Liver (tissue), 9 donors: ENCODE data around the gene BHLHA15. TPM values are rescaled to one million over a fixed set of nuclear protein-coding genes. Genes with fewer than 3 reads are reported as not detected.

Source experiments
- DNase-seq: peaks from one replicate; pipeline ENCODE4 v3.0.0-alpha.2; 2017; ENCODE audit warnings: low spot score
- H3K27ac ChIP-seq, 2 donors: one replicate each; pipeline ENCODE4 v1.7.0; 2013; ENCODE audit warnings: inconsistent platforms in 2 of 2, low read length in 2 of 2, control low read depth in 1 of 2, low read depth in 1 of 2, mild to moderate bottlenecking in 1 of 2
- H3K27me3 ChIP-seq, 4 donors: one replicate each; pipeline versions ENCODE4 v1.6.1 to v1.7.0; 2013; ENCODE audit warnings: low read length in 3 of 4, inconsistent platforms in 1 of 4, mild to moderate bottlenecking in 1 of 4, moderate library complexity in 1 of 4; ENCODE audit not compliant: control insufficient read depth in 4 of 4, insufficient read depth in 4 of 4
- H3K36me3 ChIP-seq, 4 donors: one replicate each; pipeline versions ENCODE4 v1.6.1 to v1.7.0; 2013; ENCODE audit warnings: low read length in 3 of 4, mild to moderate bottlenecking in 3 of 4, low read depth in 1 of 4, moderate library complexity in 1 of 4; ENCODE audit not compliant: control insufficient read depth in 4 of 4, insufficient read depth in 3 of 4
- H3K4me1 ChIP-seq, 4 donors: one replicate each; pipeline versions ENCODE4 v1.6.1 to v1.7.0; 2013; ENCODE audit warnings: low read length in 3 of 4, mild to moderate bottlenecking in 3 of 4, moderate library complexity in 1 of 4; ENCODE audit not compliant: control insufficient read depth in 4 of 4, insufficient read depth in 4 of 4
- H3K4me3 ChIP-seq, 3 donors: one replicate each; pipeline versions ENCODE4 v1.6.1 to v1.7.0; 2013; ENCODE audit warnings: low read length in 3 of 3, control low read depth in 1 of 3, low read depth in 1 of 3, mild to moderate bottlenecking in 1 of 3
- H3K9ac ChIP-seq, 2 donors: one replicate each; pipeline ENCODE4 v1.7.0; 2013; ENCODE audit warnings: low read length in 2 of 2, mild to moderate bottlenecking in 2 of 2, moderate library complexity in 2 of 2, control low read depth in 1 of 2, low read depth in 1 of 2
- H3K9me3 ChIP-seq, 4 donors: one replicate each; pipeline versions ENCODE4 v1.6.1 to v1.7.0; 2013; ENCODE audit warnings: low read length in 3 of 4; ENCODE audit not compliant: control insufficient read depth in 4 of 4
- CTCF ChIP-seq: fragments of 150-350 bp; IDR thresholded peaks from 2 replicates; pipeline ENCODE4 v1.5.1; 2017; ENCODE audit warnings: improper control_type of control experiment, low read depth, low read length; ENCODE audit not compliant: missing input control
- EGR1 ChIP-seq, 2 donors: IDR thresholded peaks; 2 replicates each; pipeline ENCODE4 v1.6.1; 2016 to 2018; ENCODE audit warnings: antibody characterized with exemption in 2 of 2, low read depth in 2 of 2
- FOXA1 ChIP-seq: IDR thresholded peaks from 2 replicates; pipeline ENCODE4 v1.6.1; 2016; ENCODE audit warnings: antibody characterized with exemption
- FOXA2 ChIP-seq: IDR thresholded peaks from 2 replicates; pipeline ENCODE4 v1.6.1; 2016; ENCODE audit warnings: antibody characterized with exemption
- GABPA ChIP-seq, 2 donors: IDR thresholded peaks in 1 of 2; conservative IDR thresholded peaks in 1 of 2; 2 replicates each; pipeline ENCODE4 v1.6.1; 2016; ENCODE audit warnings: antibody characterized with exemption in 2 of 2, mild to moderate bottlenecking in 1 of 2, moderate library complexity in 1 of 2
- HNF4G ChIP-seq: IDR thresholded peaks from 2 replicates; pipeline ENCODE4 v1.6.1; 2016; ENCODE audit warnings: antibody characterized with exemption
- JUND ChIP-seq, 2 donors: IDR thresholded peaks; 2 replicates each; pipeline ENCODE4 v1.6.1; 2016; ENCODE audit warnings: antibody characterized with exemption in 2 of 2
- NR2F2 ChIP-seq: IDR thresholded peaks from 2 replicates; pipeline ENCODE4 v1.6.1; 2016; ENCODE audit warnings: antibody characterized with exemption
- RAD21 ChIP-seq, 2 donors: IDR thresholded peaks; 2 replicates each; pipeline ENCODE4 v1.6.1; 2016; ENCODE audit warnings: antibody characterized with exemption in 2 of 2, mild to moderate bottlenecking in 2 of 2
- RXRA ChIP-seq, 2 donors: IDR thresholded peaks; 2 replicates each; pipeline ENCODE4 v1.6.1; 2017 to 2018; ENCODE audit warnings: antibody characterized with exemption in 2 of 2, mild to moderate bottlenecking in 1 of 2
- SP1 ChIP-seq: IDR thresholded peaks from 2 replicates; pipeline ENCODE4 v1.6.1; 2018; ENCODE audit warnings: antibody characterized with exemption, mild to moderate bottlenecking
- TAF1 ChIP-seq: conservative IDR thresholded peaks from 2 replicates; pipeline ENCODE4 v1.6.1; 2016; ENCODE audit warnings: antibody characterized with exemption, mild to moderate bottlenecking
- YY1 ChIP-seq: IDR thresholded peaks from 2 replicates; pipeline ENCODE4 v1.6.1; 2016; ENCODE audit warnings: antibody characterized with exemption, mild to moderate bottlenecking
- WGBS: extraction: QIAGEN DNeasy Blood & Tissue Kit; methylation state at CpG from one replicate; pipeline ENCODE4 v1.1.7; 2013; 5-methylcytosine and 5-hydroxymethylcytosine counted together
- polyA plus RNA-seq, 2 donors: library from polyadenylated mRNA; stranded (reverse) in 1 of 2; unstranded in 1 of 2; fragments of 200-250 nt in 1 of 2; fragments of >200 nt in 1 of 2; fragmentation: Nextera tagmentation in 1 of 2; extraction: Ambion mirVana in 1 of 2; gene quantifications; one replicate each; pipeline versions ENCODE4 v1.2.1 to v1.2.3, GENCODE V29; 2013 to 2015
- total RNA-seq, 2 donors: library from RNA; depleted of rRNA; stranded (reverse); fragments of >200 nt; gene quantifications; one replicate each; pipeline ENCODE4 v1.2.3, GENCODE V29; 2014
- TF ChIP-seq, protein P1 (sequence below): IDR thresholded peaks from 2 replicates; pipeline ENCODE4 v1.6.1; 2016; ENCODE audit warnings: antibody characterized with exemption, mild to moderate bottlenecking
- TF ChIP-seq, protein P2 (sequence below): IDR thresholded peaks from 2 replicates; pipeline ENCODE4 v1.6.1; 2016; ENCODE audit warnings: antibody characterized with exemption
- TF ChIP-seq, protein P3 (sequence below): IDR thresholded peaks from 2 replicates; pipeline ENCODE4 v1.6.1; 2016; ENCODE audit warnings: antibody characterized with exemption
- donor health status: healthy.
- donor health status: healthy.
- donor health status: healthy.
- donor health status: healthy.
- donor health status: healthy.

BHLHA15 gene
- total and polyA plus RNA-seq, 4 donors: 1.0 to 28.9 (median 7.6) TPM

- TF ChIP-seq RAD21 (IDR thresholded peaks at IDR 0.05) (peak; percentile 67 to 84), YY1 (no peak), CTCF (peak; percentile 65), TAF1 (no peak), SP1 (no peak), GABPA (IDR thresholded peaks at IDR 0.05 in 1 of 2, conservative IDR thresholded peaks at IDR 0.05 in 1 of 2) (no peak), EGR1 (IDR thresholded peaks at IDR 0.05; ENCODE audit: low read depth in 2 of 2) (no peak)
- TF ChIP-seq, protein P1, sequence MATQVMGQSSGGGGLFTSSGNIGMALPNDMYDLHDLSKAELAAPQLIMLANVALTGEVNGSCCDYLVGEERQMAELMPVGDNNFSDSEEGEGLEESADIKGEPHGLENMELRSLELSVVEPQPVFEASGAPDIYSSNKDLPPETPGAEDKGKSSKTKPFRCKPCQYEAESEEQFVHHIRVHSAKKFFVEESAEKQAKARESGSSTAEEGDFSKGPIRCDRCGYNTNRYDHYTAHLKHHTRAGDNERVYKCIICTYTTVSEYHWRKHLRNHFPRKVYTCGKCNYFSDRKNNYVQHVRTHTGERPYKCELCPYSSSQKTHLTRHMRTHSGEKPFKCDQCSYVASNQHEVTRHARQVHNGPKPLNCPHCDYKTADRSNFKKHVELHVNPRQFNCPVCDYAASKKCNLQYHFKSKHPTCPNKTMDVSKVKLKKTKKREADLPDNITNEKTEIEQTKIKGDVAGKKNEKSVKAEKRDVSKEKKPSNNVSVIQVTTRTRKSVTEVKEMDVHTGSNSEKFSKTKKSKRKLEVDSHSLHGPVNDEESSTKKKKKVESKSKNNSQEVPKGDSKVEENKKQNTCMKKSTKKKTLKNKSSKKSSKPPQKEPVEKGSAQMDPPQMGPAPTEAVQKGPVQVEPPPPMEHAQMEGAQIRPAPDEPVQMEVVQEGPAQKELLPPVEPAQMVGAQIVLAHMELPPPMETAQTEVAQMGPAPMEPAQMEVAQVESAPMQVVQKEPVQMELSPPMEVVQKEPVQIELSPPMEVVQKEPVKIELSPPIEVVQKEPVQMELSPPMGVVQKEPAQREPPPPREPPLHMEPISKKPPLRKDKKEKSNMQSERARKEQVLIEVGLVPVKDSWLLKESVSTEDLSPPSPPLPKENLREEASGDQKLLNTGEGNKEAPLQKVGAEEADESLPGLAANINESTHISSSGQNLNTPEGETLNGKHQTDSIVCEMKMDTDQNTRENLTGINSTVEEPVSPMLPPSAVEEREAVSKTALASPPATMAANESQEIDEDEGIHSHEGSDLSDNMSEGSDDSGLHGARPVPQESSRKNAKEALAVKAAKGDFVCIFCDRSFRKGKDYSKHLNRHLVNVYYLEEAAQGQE: no peak
- WGBS: 69% methylated on average over 19 of the region's 19 CpGs
- Histone ChIP-seq H3K27ac (no peak overlapping the region), H3K4me3 (no peak overlapping the region), H3K27me3 (no peaks in the 10 kb centered on the region), H3K36me3 (peaks cover 0 to 14% (median 5%) of the 10 kb centered on the region in 4 donors), H3K9ac (no peak overlapping the region), H3K9me3 (no peaks in the 10 kb centered on the region), H3K4me1 (no peaks in the 10 kb centered on the region)
- peak; percentile 58 for DNase-seq
Observed at GRCh38 chr7:98240961-98241673, 29.9 kb downstream of the BHLHA15 start.

DNA sequence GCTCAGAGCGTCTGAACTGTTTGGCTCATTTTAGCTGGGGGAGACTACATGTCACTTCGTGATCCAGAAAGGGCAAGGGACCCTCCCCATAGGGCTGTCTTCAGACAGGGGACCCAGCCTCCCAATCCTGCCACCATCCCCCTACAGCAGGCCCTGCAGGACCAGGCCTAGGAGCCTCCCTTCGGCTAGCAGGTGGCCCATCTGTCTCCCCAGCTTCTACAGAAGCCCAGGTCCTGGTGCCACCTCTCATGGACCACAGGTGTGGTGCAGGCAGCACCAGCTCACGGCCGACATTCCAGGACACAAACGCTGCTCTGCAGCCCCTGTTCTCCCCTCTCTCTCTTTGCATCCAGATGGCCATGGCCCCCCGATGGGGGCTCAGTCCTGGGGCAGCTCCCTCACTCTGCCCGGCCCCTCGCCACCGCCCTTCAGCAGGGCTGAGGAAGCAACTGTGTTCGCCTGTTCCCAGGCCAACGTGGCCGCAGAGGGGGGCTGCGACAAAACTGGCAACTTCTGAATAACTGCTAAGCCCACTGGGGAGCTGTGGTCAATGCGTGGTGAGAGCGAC is 30.5 kb downstream of the BHLHA15 start:
- Histone ChIP-seq H3K27ac (no peak overlapping the region), H3K9ac (no peak overlapping the region), H3K4me3 (no peak overlapping the region), H3K27me3 (no peaks in the 10 kb centered on the region), H3K9me3 (no peaks in the 10 kb centered on the region), H3K4me1 (no peaks in the 10 kb centered on the region), H3K36me3 (peaks cover 0 to 11% (median 5%) of the 10 kb centered on the region in 4 donors)
- TF ChIP-seq FOXA2 (no peak), JUND (IDR thresholded peaks at IDR 0.05) (no peak), RXRA (IDR thresholded peaks at IDR 0.05) (no peak), CTCF (no peak), RAD21 (IDR thresholded peaks at IDR 0.05) (no peak), NR2F2 (no peak), HNF4G (no peak), FOXA1 (no peak), GABPA (IDR thresholded peaks at IDR 0.05 in 1 of 2, conservative IDR thresholded peaks at IDR 0.05 in 1 of 2) (no peak)
- TF ChIP-seq, protein P2, sequence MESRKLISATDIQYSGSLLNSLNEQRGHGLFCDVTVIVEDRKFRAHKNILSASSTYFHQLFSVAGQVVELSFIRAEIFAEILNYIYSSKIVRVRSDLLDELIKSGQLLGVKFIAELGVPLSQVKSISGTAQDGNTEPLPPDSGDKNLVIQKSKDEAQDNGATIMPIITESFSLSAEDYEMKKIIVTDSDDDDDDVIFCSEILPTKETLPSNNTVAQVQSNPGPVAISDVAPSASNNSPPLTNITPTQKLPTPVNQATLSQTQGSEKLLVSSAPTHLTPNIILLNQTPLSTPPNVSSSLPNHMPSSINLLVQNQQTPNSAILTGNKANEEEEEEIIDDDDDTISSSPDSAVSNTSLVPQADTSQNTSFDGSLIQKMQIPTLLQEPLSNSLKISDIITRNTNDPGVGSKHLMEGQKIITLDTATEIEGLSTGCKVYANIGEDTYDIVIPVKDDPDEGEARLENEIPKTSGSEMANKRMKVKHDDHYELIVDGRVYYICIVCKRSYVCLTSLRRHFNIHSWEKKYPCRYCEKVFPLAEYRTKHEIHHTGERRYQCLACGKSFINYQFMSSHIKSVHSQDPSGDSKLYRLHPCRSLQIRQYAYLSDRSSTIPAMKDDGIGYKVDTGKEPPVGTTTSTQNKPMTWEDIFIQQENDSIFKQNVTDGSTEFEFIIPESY: no peak
- TF ChIP-seq, protein P3, sequence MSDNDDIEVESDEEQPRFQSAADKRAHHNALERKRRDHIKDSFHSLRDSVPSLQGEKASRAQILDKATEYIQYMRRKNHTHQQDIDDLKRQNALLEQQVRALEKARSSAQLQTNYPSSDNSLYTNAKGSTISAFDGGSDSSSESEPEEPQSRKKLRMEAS: no peak
- WGBS: 91% methylated on average over 16 of the region's 16 CpGs
- no peak for DNase-seq
